ENCODE data around the gene S100A1. TPM values are rescaled to one million over a fixed set of nuclear protein-coding genes. Genes with fewer than 3 reads are reported as not detected.
A peak's percentile ranks its signal among the peaks of the same experiment; 100 is the strongest.

The S100A1 gene
- total and polyA plus RNA-seq, 2 experiments from 2014 or later = 1.3 to 2.7 TPM

GRCh38 chr1:153642161-153642560, 13.9 kb downstream of the S100A1 start:
- Histone ChIP-seq H3K36me3 (replicated peaks; ENCODE audit: insufficient read depth, low read depth) (peaks cover 19% of the 10 kb centered on the region), H3K4me2 (no peak overlapping the region), H3K9me2 (replicated peaks; ENCODE audit: insufficient read depth) (no peaks in the 10 kb centered on the region), H3K4me1 (ENCODE audit: insufficient read depth) (peaks cover 11% of the 10 kb centered on the region), H4K20me1 (ENCODE audit: insufficient read depth, poor library complexity, severe bottlenecking) (peaks cover 25% of the 10 kb centered on the region), H3K27me3 (no peaks in the 10 kb centered on the region), H3K9me3 (ENCODE audit: low read depth) (no peaks in the 10 kb centered on the region), H3K79me2 (peaks cover 61% of the 10 kb centered on the region), H3K4me3 (no peak overlapping the region), H2AFZ (no peak overlapping the region), H3K27ac (no peak overlapping the region)
- no peak for TF ChIP-seq EZH2 (IDR thresholded peaks at IDR 0.05; ENCODE audit: borderline replicate concordance)
- TF ChIP-seq, protein P1, sequence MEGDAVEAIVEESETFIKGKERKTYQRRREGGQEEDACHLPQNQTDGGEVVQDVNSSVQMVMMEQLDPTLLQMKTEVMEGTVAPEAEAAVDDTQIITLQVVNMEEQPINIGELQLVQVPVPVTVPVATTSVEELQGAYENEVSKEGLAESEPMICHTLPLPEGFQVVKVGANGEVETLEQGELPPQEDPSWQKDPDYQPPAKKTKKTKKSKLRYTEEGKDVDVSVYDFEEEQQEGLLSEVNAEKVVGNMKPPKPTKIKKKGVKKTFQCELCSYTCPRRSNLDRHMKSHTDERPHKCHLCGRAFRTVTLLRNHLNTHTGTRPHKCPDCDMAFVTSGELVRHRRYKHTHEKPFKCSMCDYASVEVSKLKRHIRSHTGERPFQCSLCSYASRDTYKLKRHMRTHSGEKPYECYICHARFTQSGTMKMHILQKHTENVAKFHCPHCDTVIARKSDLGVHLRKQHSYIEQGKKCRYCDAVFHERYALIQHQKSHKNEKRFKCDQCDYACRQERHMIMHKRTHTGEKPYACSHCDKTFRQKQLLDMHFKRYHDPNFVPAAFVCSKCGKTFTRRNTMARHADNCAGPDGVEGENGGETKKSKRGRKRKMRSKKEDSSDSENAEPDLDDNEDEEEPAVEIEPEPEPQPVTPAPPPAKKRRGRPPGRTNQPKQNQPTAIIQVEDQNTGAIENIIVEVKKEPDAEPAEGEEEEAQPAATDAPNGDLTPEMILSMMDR (IDR thresholded peaks at IDR 0.05; ENCODE audit: poor library complexity) = no peak
- TF ChIP-seq EZH2phosphoT487 (IDR thresholded peaks at IDR 0.05; ENCODE audit: low read depth, severe bottlenecking, unreplicated experiment) = no peak
- WGBS (ENCODE audit: low lambda C conversion rate, missing lambda C conversion rate) = 92% methylated on average over 11 of the region's 11 CpGs
- no peak for DNase-seq (ENCODE audit: low spot score)

DNA sequence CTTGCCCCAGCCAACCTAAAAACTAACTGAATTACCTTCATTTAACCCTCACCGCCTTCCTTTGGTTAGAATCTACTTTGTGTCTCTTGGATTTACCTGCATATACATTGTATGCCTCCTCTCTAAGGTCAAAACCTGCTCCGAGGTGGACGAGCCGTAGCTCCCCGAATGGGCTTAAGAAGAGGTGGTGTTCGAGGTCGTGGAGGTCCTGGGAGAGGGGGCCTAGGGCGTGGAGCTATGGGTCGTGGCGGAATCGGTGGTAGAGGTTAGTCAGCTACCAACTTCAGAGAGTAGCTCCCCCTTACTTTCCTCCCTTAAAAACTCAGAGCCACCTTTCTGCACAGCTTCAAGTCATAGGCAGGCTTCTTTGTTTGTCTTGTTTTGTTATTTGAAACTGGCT, 14.9 kb downstream of the S100A1 start:
- Histone ChIP-seq H3K4me1 (ENCODE audit: insufficient read depth) (peaks cover 11% of the 10 kb centered on the region), H2AFZ (no peak overlapping the region), H3K4me3 (no peak overlapping the region), H3K27me3 (no peaks in the 10 kb centered on the region), H3K9me3 (ENCODE audit: low read depth) (no peaks in the 10 kb centered on the region), H4K20me1 (ENCODE audit: insufficient read depth, poor library complexity, severe bottlenecking) (peaks cover 19% of the 10 kb centered on the region), H3K27ac (no peak overlapping the region), H3K4me2 (no peak overlapping the region), H3K79me2 (peaks cover 52% of the 10 kb centered on the region), H3K36me3 (replicated peaks; ENCODE audit: insufficient read depth, low read depth) (peaks cover 19% of the 10 kb centered on the region), H3K9me2 (replicated peaks; ENCODE audit: insufficient read depth) (no peaks in the 10 kb centered on the region)
- no peak for DNase-seq (ENCODE audit: low spot score)
- 89% methylated on average over 11 of the region's 11 CpGs for WGBS (ENCODE audit: low lambda C conversion rate, missing lambda C conversion rate)
- TF ChIP-seq EZH2 (IDR thresholded peaks at IDR 0.05; ENCODE audit: borderline replicate concordance) = no peak

GRCh38 chr1:153643816-153644215, 15.6 kb downstream of the S100A1 start:
- no peak overlapping the region for H3K4me3 ChIP-seq
- H4K20me1 ChIP-seq (ENCODE audit: insufficient read depth, poor library complexity, severe bottlenecking) = peaks cover 14% of the 10 kb centered on the region
- H3K27me3 ChIP-seq = no peaks in the 10 kb centered on the region
- H3K4me1 ChIP-seq (ENCODE audit: insufficient read depth) = peaks cover 11% of the 10 kb centered on the region
- TF ChIP-seq, protein P1 (IDR thresholded peaks at IDR 0.05; ENCODE audit: poor library complexity) = no peak
- TF ChIP-seq EZH2phosphoT487 (IDR thresholded peaks at IDR 0.05; ENCODE audit: low read depth, severe bottlenecking, unreplicated experiment) (no peak), EZH2 (IDR thresholded peaks at IDR 0.05; ENCODE audit: borderline replicate concordance) (no peak)
- peaks cover 44% of the 10 kb centered on the region for H3K79me2 ChIP-seq
- no peak overlapping the region for H3K4me2 ChIP-seq
- peak overlapping the region; percentile 39 for H3K27ac ChIP-seq
- H3K36me3 ChIP-seq (replicated peaks; ENCODE audit: insufficient read depth, low read depth) = peaks cover 19% of the 10 kb centered on the region
- DNase-seq (ENCODE audit: low spot score) = no peak
- no peaks in the 10 kb centered on the region for H3K9me3 ChIP-seq (ENCODE audit: low read depth)
- no peaks in the 10 kb centered on the region for H3K9me2 ChIP-seq (replicated peaks; ENCODE audit: insufficient read depth)
- no peak overlapping the region for H2AFZ ChIP-seq

- Histone ChIP-seq H3K4me3 (no peak overlapping the region), H3K27ac (no peak overlapping the region), H3K4me2 (no peak overlapping the region), H3K9me2 (replicated peaks; ENCODE audit: insufficient read depth) (no peaks in the 10 kb centered on the region), H4K20me1 (ENCODE audit: insufficient read depth, poor library complexity, severe bottlenecking) (peaks cover 4% of the 10 kb centered on the region), H3K9me3 (ENCODE audit: low read depth) (no peaks in the 10 kb centered on the region), H3K4me1 (ENCODE audit: insufficient read depth) (peaks cover 8% of the 10 kb centered on the region), H3K36me3 (replicated peaks; ENCODE audit: insufficient read depth, low read depth) (peaks cover 11% of the 10 kb centered on the region), H3K79me2 (peaks cover 15% of the 10 kb centered on the region), H3K27me3 (no peaks in the 10 kb centered on the region), H2AFZ (no peak overlapping the region)
- TF ChIP-seq, protein P1 (IDR thresholded peaks at IDR 0.05; ENCODE audit: poor library complexity) = no peak
- TF ChIP-seq EZH2phosphoT487 (IDR thresholded peaks at IDR 0.05; ENCODE audit: low read depth, severe bottlenecking, unreplicated experiment) (no peak), EZH2 (IDR thresholded peaks at IDR 0.05; ENCODE audit: borderline replicate concordance) (no peak)
- no peak for DNase-seq (ENCODE audit: low spot score)
- 95% methylated on average over 5 of the region's 5 CpGs for WGBS (ENCODE audit: low lambda C conversion rate, missing lambda C conversion rate)
Measured at GRCh38 chr1:153646672-153647345, 18.6 kb downstream of the S100A1 start.
